ENCODE results near the gene SLC12A7. TPM values are rescaled to one million over a fixed set of nuclear protein-coding genes. Genes with fewer than 3 reads are reported as not detected.

Gene SLC12A7
- total RNA-seq, 1 experiment from 2014 or later: 28.1 TPM

GRCh38 chr5:1068204-1068894, 43.5 kb downstream of the SLC12A7 start (continued):
- no peak for TF ChIP-seq PRDM15 (CRISPR knock-in tag; IDR thresholded peaks at IDR 0.05)
- TF ChIP-seq ZBTB43 (CRISPR knock-in tag; IDR thresholded peaks at IDR 0.05): no peak
- no peak for TF ChIP-seq FOXP4 (CRISPR knock-in tag; IDR thresholded peaks at IDR 0.05)
- no peak for TF ChIP-seq FOXJ3 (CRISPR knock-in tag; IDR thresholded peaks at IDR 0.05; ENCODE audit: borderline replicate concordance)
- no peak for TF ChIP-seq JUN (CRISPR knock-in tag; IDR thresholded peaks at IDR 0.05)

DNA sequence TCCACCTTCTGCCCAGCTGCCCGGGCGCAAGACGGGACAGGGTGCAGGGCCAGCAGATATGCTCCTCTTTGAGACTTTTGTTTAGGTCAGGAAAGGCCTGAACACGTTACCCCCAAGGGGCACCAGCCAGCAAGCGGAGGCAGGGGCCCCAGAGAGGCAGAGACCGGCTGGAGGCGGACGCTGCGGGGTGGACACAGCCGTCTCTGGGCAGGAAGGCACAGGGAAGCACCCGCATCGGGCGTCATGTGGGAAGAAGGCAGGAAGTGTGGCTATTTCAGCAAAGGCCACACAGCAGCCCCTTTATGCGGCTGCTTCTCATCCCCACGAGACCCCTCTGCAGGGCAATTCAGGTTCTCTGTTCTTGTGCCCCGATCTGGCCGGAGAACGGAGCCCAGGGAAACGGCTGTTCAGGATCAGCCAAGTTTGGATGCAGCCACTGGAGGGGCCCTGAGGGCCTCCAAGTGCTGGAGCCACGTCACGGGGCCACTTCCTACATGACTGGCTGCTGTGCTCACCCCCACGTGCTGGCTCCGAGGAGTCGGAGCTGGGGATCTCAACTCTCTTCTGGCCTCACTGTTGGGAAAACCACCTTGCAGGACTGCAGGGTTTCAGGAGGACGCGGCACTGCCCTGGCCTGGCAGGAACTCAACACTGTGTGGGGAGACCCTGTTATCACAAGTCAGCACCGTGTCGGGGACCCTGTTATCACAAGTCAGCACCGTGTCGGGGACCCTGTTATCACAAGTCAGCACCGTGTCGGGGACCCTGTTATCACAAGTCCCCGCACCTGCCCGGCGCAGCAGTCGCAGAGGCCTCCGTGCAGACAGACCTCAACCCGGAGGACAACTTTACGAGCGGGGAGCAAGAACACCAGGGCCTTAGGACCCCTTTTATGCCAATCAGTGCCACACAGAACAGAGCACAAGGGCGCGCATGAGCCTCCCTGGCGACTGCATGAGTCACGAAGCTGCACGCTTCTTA, 44.4 kb downstream of the SLC12A7 start:
- no peaks in the 10 kb centered on the region for H3K36me3 Mint-ChIP-seq
- H3K27ac Mint-ChIP-seq: peak overlapping the region; percentile 63
- POLR2A ChIA-PET: no interaction called here
- TF ChIP-seq NFYB (CRISPR knock-in tag; conservative IDR thresholded peaks at IDR 0.05; ENCODE audit: low read depth): no peak
- no peak for TF ChIP-seq ZNF121 (CRISPR knock-in tag; IDR thresholded peaks at IDR 0.05)
- TF ChIP-seq, protein P1, sequence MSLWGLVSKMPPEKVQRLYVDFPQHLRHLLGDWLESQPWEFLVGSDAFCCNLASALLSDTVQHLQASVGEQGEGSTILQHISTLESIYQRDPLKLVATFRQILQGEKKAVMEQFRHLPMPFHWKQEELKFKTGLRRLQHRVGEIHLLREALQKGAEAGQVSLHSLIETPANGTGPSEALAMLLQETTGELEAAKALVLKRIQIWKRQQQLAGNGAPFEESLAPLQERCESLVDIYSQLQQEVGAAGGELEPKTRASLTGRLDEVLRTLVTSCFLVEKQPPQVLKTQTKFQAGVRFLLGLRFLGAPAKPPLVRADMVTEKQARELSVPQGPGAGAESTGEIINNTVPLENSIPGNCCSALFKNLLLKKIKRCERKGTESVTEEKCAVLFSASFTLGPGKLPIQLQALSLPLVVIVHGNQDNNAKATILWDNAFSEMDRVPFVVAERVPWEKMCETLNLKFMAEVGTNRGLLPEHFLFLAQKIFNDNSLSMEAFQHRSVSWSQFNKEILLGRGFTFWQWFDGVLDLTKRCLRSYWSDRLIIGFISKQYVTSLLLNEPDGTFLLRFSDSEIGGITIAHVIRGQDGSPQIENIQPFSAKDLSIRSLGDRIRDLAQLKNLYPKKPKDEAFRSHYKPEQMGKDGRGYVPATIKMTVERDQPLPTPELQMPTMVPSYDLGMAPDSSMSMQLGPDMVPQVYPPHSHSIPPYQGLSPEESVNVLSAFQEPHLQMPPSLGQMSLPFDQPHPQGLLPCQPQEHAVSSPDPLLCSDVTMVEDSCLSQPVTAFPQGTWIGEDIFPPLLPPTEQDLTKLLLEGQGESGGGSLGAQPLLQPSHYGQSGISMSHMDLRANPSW (CRISPR knock-in tag; conservative IDR thresholded peaks at IDR 0.05; ENCODE audit: low read depth): no peak
- H3K4me1 Mint-ChIP-seq: no peaks in the 10 kb centered on the region
- no peak overlapping the region for H3K4me3 Mint-ChIP-seq
- CTCF ChIA-PET: no interaction called here
- H3K9me3 Mint-ChIP-seq: no peaks in the 10 kb centered on the region
- DNase-seq (ENCODE audit: low spot score): no peak
- H3K27me3 Mint-ChIP-seq (ENCODE audit: low read depth): no peaks in the 10 kb centered on the region
- no peak for ATAC-seq

DNA sequence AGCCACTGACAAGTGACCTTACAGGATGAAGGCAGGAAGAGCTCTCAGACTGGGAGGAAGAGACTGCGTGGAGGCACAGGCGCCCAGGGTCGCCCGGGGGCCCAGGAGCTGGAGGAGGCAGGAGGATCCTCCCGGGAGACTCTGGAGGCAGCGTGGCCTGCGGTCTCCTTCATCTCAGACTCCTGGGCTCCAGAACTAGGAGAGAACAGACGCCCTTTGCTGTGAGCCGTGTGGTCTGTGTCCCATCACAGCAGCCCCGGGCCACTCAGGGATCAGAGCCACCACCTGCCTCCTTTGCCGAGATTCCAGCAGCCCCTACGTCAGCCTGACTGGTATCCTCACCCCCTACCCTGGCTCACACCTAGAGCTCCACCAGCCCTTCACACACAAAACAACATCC, 45.2 kb downstream of the SLC12A7 start:
- Mint-ChIP-seq H3K4me3 (no peak overlapping the region), H3K27ac (no peak overlapping the region; the same call in 1 of the 2 replicates), H3K36me3 (peaks cover 3% of the 10 kb centered on the region; the same call in 1 of the 2 replicates), H3K4me1 (no peaks in the 10 kb centered on the region), H3K27me3 (ENCODE audit: low read depth) (no peaks in the 10 kb centered on the region), H3K9me3 (no peaks in the 10 kb centered on the region)
- ChIA-PET POLR2A (no interaction called here), CTCF (no interaction called here)
- DNase-seq (ENCODE audit: low spot score) (no peak), ATAC-seq (no peak)
- TF ChIP-seq SP1 (CRISPR knock-in tag; conservative IDR thresholded peaks at IDR 0.05) (no peak), TCF7 (CRISPR knock-in tag; IDR thresholded peaks at IDR 0.05; ENCODE audit: low read depth) (no peak), OVOL2 (CRISPR knock-in tag; IDR thresholded peaks at IDR 0.05; ENCODE audit: borderline replicate concordance) (no peak), NFATC4 (CRISPR knock-in tag; IDR thresholded peaks at IDR 0.05) (no peak), FOXP4 (CRISPR knock-in tag; IDR thresholded peaks at IDR 0.05) (no peak)
- TF ChIP-seq, protein P2, sequence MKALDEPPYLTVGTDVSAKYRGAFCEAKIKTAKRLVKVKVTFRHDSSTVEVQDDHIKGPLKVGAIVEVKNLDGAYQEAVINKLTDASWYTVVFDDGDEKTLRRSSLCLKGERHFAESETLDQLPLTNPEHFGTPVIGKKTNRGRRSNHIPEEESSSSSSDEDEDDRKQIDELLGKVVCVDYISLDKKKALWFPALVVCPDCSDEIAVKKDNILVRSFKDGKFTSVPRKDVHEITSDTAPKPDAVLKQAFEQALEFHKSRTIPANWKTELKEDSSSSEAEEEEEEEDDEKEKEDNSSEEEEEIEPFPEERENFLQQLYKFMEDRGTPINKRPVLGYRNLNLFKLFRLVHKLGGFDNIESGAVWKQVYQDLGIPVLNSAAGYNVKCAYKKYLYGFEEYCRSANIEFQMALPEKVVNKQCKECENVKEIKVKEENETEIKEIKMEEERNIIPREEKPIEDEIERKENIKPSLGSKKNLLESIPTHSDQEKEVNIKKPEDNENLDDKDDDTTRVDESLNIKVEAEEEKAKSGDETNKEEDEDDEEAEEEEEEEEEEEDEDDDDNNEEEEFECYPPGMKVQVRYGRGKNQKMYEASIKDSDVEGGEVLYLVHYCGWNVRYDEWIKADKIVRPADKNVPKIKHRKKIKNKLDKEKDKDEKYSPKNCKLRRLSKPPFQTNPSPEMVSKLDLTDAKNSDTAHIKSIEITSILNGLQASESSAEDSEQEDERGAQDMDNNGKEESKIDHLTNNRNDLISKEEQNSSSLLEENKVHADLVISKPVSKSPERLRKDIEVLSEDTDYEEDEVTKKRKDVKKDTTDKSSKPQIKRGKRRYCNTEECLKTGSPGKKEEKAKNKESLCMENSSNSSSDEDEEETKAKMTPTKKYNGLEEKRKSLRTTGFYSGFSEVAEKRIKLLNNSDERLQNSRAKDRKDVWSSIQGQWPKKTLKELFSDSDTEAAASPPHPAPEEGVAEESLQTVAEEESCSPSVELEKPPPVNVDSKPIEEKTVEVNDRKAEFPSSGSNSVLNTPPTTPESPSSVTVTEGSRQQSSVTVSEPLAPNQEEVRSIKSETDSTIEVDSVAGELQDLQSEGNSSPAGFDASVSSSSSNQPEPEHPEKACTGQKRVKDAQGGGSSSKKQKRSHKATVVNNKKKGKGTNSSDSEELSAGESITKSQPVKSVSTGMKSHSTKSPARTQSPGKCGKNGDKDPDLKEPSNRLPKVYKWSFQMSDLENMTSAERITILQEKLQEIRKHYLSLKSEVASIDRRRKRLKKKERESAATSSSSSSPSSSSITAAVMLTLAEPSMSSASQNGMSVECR (CRISPR knock-in tag; IDR thresholded peaks at IDR 0.05; ENCODE audit: borderline replicate concordance): no peak
